Lung (tissue), 12 donors: ENCODE measurements around the gene BCO1. TPM values are rescaled to one million over a fixed set of nuclear protein-coding genes. Genes with fewer than 3 reads are reported as not detected.

Experiments used
- ATAC-seq: fragments of 200-7000 bp; cut with Tn5 transposase; one replicate; pipeline ENCODE4 v1.9.1; 2020; ENCODE audit warnings: moderate number of reproducible peaks; ENCODE audit not compliant: insufficient read depth, low FRiP score
- DNase-seq, 3 donors: peaks; one replicate each; pipeline ENCODE4 v3.0.0-alpha.2; 2013 to 2017
- H3K27ac ChIP-seq, 2 donors: one replicate each; pipeline ENCODE4 v1.5.1; 2013; ENCODE audit warnings: mild to moderate bottlenecking in 2 of 2, moderate library complexity in 2 of 2, control low read depth in 1 of 2, inconsistent platforms in 1 of 2, low read depth in 1 of 2, low read length in 1 of 2
- H3K27me3 ChIP-seq, 3 donors: one replicate each; pipeline ENCODE4 v1.5.1; 2013; ENCODE audit warnings: low read length in 2 of 3; ENCODE audit not compliant: control insufficient read depth in 3 of 3, insufficient read depth in 3 of 3
- H3K36me3 ChIP-seq, 4 donors: one replicate each; pipeline ENCODE4 v1.5.1; 2013; ENCODE audit warnings: low read length in 4 of 4, mild to moderate bottlenecking in 1 of 4, moderate library complexity in 1 of 4; ENCODE audit not compliant: control insufficient read depth in 4 of 4, insufficient read depth in 4 of 4
- H3K4me1 ChIP-seq, 5 donors: one replicate each; pipeline ENCODE4 v1.5.1; 2013; ENCODE audit warnings: low read length in 5 of 5, mild to moderate bottlenecking in 2 of 5, moderate library complexity in 1 of 5; ENCODE audit not compliant: control insufficient read depth in 5 of 5, insufficient read depth in 5 of 5
- H3K4me3 ChIP-seq: one replicate; pipeline ENCODE4 v1.5.1; 2013; ENCODE audit warnings: mild to moderate bottlenecking, control low read depth, moderate library complexity
- H3K9ac ChIP-seq, 2 donors: one replicate each; pipeline ENCODE4 v1.5.1; 2013; ENCODE audit warnings: low read length in 2 of 2, control low read depth in 1 of 2; ENCODE audit not compliant: insufficient read depth in 1 of 2
- H3K9me3 ChIP-seq, 4 donors: one replicate each; pipeline ENCODE4 v1.5.1; 2013; ENCODE audit warnings: low read length in 3 of 4, mild to moderate bottlenecking in 1 of 4, moderate library complexity in 1 of 4; ENCODE audit not compliant: control insufficient read depth in 4 of 4, insufficient read depth in 3 of 4
- WGBS, 2 donors: extraction: QIAGEN DNeasy Blood & Tissue Kit; methylation state at CpG; one replicate each; pipeline ENCODE4 v1.1.7; 2013; 5-methylcytosine and 5-hydroxymethylcytosine counted together
- polyA plus RNA-seq, 2 donors: library from polyadenylated mRNA; stranded (reverse); fragments of 200-250 nt; gene quantifications; one replicate each; pipeline ENCODE4 v1.2.1, GENCODE V29; 2013
- total RNA-seq, 2 donors: library from RNA; depleted of rRNA in 1 of 2; stranded (reverse); fragments of >200 nt in 1 of 2; gene quantifications; one replicate each; pipeline ENCODE4 v1.2.1, GENCODE V29; 2014 to 2021
- TF ChIP-seq, protein P1 (sequence below): IDR thresholded peaks from 2 replicates; pipeline ENCODE4 v1.5.1; 2012; ENCODE audit warnings: mild to moderate bottlenecking; ENCODE audit errors: control extremely low read depth, extremely low read depth
- donor health status: control.
- donor health status: control.
- donor health status: Bipolar disorder and iron deficiency.
- donor health status: healthy.
- donor health status: DM: yes; HTN: yes; CAD: no.

BCO1 gene
- total and polyA plus RNA-seq, 4 donors, result 0.06 to 0.77 (median 0.23) TPM

GRCh38 chr16:81264386-81264785 is 25.9 kb downstream of the BCO1 start:
- WGBS, 2 donors, result 84 to 88% methylated on average over 7 of the region's 7 CpGs
- no peak overlapping the region for H3K27ac ChIP-seq
- TF ChIP-seq, protein P1, sequence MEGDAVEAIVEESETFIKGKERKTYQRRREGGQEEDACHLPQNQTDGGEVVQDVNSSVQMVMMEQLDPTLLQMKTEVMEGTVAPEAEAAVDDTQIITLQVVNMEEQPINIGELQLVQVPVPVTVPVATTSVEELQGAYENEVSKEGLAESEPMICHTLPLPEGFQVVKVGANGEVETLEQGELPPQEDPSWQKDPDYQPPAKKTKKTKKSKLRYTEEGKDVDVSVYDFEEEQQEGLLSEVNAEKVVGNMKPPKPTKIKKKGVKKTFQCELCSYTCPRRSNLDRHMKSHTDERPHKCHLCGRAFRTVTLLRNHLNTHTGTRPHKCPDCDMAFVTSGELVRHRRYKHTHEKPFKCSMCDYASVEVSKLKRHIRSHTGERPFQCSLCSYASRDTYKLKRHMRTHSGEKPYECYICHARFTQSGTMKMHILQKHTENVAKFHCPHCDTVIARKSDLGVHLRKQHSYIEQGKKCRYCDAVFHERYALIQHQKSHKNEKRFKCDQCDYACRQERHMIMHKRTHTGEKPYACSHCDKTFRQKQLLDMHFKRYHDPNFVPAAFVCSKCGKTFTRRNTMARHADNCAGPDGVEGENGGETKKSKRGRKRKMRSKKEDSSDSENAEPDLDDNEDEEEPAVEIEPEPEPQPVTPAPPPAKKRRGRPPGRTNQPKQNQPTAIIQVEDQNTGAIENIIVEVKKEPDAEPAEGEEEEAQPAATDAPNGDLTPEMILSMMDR, result no peak

GRCh38 chr16:81265052-81265451 is 26.6 kb downstream of the BCO1 start:
- no peaks in the 10 kb centered on the region for H3K27me3 ChIP-seq
- 93 to 96% methylated on average over 2 of the region's 2 CpGs for WGBS, 2 donors
- peaks cover 0 to 30% (median 20%) of the 10 kb centered on the region in 5 donors for H3K4me1 ChIP-seq
- no peak overlapping the region for H3K4me3 ChIP-seq
- no peak overlapping the region for H3K27ac ChIP-seq
- no peak for ATAC-seq
- no peaks in the 10 kb centered on the region for H3K36me3 ChIP-seq
- no peak for DNase-seq
- TF ChIP-seq, protein P1, result no peak
- no peaks in the 10 kb centered on the region for H3K9me3 ChIP-seq
- H3K9ac ChIP-seq, result no peak overlapping the region

More at GRCh38 chr16:81264386-81264785, 25.9 kb downstream of the BCO1 start:
- no peaks in the 10 kb centered on the region for H3K36me3 ChIP-seq
- H3K4me3 ChIP-seq, result no peak overlapping the region
- no peak for DNase-seq
- H3K4me1 ChIP-seq, result peaks cover 0 to 30% (median 20%) of the 10 kb centered on the region in 5 donors
- ATAC-seq, result no peak
- H3K9ac ChIP-seq, result no peak overlapping the region
- no peaks in the 10 kb centered on the region for H3K27me3 ChIP-seq
- no peaks in the 10 kb centered on the region for H3K9me3 ChIP-seq

GRCh38 chr16:81265658-81266451 is 27.4 kb downstream of the BCO1 start:
- Histone ChIP-seq H3K9ac (no peak overlapping the region), H3K9me3 (no peaks in the 10 kb centered on the region), H3K27me3 (no peaks in the 10 kb centered on the region), H3K27ac (no peak overlapping the region), H3K4me3 (no peak overlapping the region), H3K4me1 (peaks cover 0 to 30% (median 20%) of the 10 kb centered on the region in 5 donors), H3K36me3 (no peaks in the 10 kb centered on the region)
- ATAC-seq, result no peak
- peak; percentile 90 to 95 (median 91) for DNase-seq
- TF ChIP-seq, protein P1, result no peak
- WGBS, 2 donors, result 65 to 82% methylated on average over 5 of the region's 5 CpGs
